ENCODE measurements around the gene HERPUD2.
"Not testable (repeated sequence)": the region's sequence is repeated elsewhere in the genome, so short reads cannot be mapped to it uniquely, and the experiment has no call there.

The HERPUD2 gene

GRCh38 chr7:35677582-35678356 lies 17.2 kb downstream of the HERPUD2 start:
- no peak for DNase-seq

- no peak for DNase-seq
Observed at GRCh38 chr7:35676211-35676610, 18.7 kb downstream of the HERPUD2 start.

- no peak for DNase-seq
Observed at GRCh38 chr7:35670856-35671569, 23.9 kb downstream of the HERPUD2 start.

- DNase-seq, result not testable (repeated sequence)
Observed at GRCh38 chr7:35660411-35660810, 34.5 kb downstream of the HERPUD2 start.

GRCh38 chr7:35658606-35659201 lies 36.2 kb downstream of the HERPUD2 start:
- DNase-seq, result no peak

- DNase-seq, result no peak
Observed at GRCh38 chr7:35657125-35657524, 37.8 kb downstream of the HERPUD2 start.

GRCh38 chr7:35654558-35654957 lies 40.4 kb downstream of the HERPUD2 start:
- DNase-seq, result not testable (repeated sequence)

- no peak for DNase-seq
Observed at GRCh38 chr7:35652124-35652523, 42.8 kb downstream of the HERPUD2 start.

- no peak for DNase-seq
Observed at GRCh38 chr7:35650751-35651150, 44.2 kb downstream of the HERPUD2 start.

DNA sequence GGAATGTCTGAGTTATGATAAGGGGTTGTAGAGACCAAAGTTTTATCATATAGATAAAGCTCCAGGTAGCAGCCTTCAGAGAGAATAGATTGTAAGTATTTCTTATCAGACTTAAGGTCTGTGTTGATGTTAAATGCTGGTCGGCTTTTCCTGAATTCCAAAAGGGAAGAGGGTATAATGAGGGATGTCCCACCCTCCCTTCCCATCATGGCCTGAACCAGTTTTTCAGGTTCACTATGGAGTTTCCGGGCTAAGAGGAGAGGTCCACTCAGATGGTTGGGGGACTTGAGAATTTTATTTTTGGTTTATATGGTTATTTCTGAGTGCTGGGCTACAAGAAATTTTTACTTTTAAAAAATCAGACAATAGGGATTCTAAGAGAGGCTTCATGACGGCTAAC lies 45.2 kb downstream of the HERPUD2 start:
- no peak for DNase-seq

DNA sequence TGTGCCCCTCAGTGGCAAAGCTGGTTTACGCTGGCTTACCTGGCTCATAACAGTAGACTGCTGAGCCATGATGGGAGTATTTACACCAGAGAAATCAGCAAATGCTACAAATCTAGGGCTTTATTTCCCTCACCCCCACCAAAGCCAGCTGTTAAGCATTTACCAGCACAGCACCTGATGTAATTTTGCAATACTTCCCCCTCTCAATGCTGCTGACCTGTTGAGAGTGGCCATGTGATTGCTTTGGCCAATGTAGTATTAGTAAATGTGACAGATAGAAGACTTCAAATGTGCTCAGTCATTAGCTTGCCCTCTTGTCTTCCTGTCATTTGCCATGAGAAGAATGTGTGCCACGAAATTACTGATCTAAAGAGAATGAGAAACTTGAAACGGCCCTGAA lies 46.6 kb downstream of the HERPUD2 start:
- DNase-seq, result no peak

- DNase-seq, result peak; percentile 62
Observed at GRCh38 chr7:35647171-35647574, 47.8 kb downstream of the HERPUD2 start.

- DNase-seq, result no peak
Observed at GRCh38 chr7:35646289-35647023, 48.5 kb downstream of the HERPUD2 start.

DNA sequence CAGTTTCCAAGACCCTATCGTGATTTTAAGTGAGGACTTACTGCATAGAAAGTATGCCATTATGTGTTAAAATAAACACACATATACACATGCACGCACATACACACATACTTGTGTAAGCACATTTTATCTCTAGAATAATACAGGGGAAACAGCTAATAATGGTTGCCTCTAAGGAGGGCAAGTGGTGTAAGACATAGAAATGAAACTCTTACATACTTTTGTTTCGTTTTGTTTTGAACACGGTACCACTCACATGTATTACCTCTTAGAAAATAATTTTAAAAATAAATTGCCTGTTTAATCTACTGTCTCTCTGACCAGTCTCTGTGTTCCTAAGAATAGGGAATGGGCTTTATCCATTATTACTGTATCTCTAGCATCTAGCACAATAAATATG lies 49.2 kb downstream of the HERPUD2 start:
- no peak for DNase-seq

DNA sequence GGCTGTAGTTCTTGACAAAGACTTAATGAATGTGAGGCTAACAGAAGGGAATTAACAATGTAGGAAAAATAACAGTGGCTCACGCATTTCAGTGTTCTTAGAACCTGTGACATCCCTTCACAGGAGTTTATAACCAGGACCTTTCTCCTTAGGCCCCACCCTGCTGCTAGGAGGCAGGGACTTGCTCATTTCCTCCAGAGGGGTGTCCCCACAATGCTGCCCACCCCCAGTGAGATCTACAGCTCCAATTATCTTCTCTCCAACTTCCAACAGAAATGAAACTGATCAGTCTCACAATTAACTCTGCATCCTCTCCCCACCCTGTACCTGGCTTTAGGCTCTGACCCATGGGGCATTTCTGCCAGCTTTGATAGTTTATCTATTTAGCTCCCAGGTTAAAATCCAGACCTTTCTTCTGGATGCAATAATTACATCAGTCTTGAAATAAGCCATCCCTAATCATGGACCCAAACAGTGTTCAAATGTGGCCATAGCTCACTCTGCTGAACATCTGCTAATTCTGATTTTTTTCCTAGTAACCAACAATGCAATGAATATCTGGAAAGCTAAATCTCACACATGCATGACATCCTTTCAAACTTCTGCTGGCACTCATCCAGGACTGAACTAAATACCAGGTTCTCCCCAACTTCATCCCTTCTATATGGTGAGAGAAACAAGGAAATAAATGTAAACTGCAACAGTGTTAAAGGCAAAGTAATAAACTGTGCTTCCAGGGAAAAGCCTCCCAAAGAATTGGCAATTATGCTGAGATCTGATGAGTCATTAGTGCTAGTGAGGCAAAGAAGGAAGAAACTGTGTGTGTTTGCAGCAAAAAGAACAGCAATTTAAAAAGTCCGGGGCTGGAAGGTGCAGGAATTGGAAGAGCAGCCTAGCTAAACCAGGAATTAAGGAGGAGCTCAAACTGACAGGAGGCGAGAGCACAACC lies 64.6 kb downstream of the HERPUD2 start:
- DNase-seq, result no peak

GRCh38 chr7:35624299-35625186 lies 70.4 kb downstream of the HERPUD2 start:
- peak; percentile 65 for DNase-seq

DNA sequence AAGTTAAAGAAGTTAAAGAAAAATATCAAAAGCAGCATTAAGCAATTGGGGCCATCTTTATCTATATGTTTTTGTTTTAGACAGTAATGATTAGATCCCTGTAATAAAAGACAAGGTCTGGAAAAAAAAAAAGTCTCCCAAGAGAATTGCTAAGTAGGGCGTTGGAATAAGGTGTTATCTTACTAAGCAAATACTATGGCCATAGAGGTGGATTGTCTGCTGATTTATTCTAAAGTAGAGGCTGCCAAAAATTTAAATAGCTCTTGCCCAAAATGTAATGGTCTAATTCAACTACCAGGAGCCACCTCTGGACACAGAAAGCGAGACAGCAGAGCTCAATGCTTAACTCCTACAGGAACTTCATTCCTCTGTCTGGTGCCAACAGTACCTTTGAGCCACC lies 71.6 kb downstream of the HERPUD2 start:
- peak; percentile 94 for DNase-seq

DNA sequence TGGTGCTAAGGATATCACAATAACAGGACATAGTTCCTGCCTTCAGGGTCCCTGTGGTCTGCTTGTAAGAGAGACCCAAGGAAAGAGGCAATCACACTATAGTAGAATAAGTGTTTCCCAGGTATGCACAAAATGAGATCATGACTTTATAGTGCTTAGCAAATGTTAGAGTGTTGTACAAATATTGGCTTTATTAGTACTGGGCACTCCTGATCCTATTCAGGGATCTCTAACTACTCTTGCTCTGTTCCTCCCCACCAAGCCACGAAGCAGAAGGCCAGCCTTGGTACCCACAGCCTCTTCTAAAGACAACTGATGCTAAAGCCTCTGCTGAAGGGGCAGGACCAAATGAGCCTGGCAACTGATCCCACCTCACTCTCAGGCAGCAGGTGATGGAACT lies 75.1 kb downstream of the HERPUD2 start:
- DNase-seq, result no peak

GRCh38 chr7:35617041-35617440 lies 77.9 kb downstream of the HERPUD2 start:
- no peak for DNase-seq

DNA sequence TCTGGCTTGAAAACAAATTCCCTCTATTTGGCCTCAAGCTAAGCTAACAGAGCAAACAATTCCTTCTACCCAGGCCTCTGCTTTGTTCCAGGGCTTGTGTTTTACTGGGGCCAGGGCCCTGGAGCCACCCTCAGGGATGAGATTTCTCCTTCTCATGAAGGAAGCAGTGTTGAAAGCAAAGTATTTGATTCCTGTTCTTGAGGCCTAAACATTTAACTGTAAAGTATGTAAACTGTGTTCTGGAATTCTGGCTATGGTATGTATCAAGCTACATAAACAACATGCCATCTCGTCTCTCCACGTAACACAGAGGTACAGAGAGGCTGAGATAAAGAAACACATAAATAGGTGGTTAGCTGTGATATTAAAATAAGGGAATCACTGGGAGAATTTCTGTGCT lies 81.8 kb downstream of the HERPUD2 start:
- DNase-seq, result peak; percentile 24

GRCh38 chr7:35605760-35606159 lies 89.2 kb downstream of the HERPUD2 start:
- DNase-seq, result no peak
